Dedifferentiated amniotic fluid mesenchymal stem cell (primary cell): ENCODE measurements around the gene CTXN1.
"Not testable (repeated sequence)": the region's sequence is repeated elsewhere in the genome, so short reads cannot be mapped to it uniquely, and the experiment has no call there.

ENCODE experiments used
- DNase-seq: peaks from one replicate; pipeline ENCODE4 v3.0.0-alpha.2; 2016; ENCODE audit errors: extremely low spot score

CTXN1 gene

GRCh38 chr19:7900401-7900870 lies 25.5 kb downstream of the CTXN1 start:
- DNase-seq: no peak

- no peak for DNase-seq
These were observed 26.1 kb downstream of the CTXN1 start for GRCh38 chr19:7899751-7900378.

GRCh38 chr19:7898967-7899366 lies 27.0 kb downstream of the CTXN1 start:
- DNase-seq: no peak

- no peak for DNase-seq
These were observed 28.6 kb downstream of the CTXN1 start for GRCh38 chr19:7897292-7897691.

- DNase-seq: no peak
These were observed 30.4 kb downstream of the CTXN1 start for GRCh38 chr19:7895565-7895964.

GRCh38 chr19:7894612-7895309 lies 31.2 kb downstream of the CTXN1 start:
- DNase-seq: no peak

- DNase-seq: not testable (repeated sequence)
These were observed 32.4 kb downstream of the CTXN1 start for GRCh38 chr19:7893362-7894101.

GRCh38 chr19:7888826-7889217 lies 37.1 kb downstream of the CTXN1 start:
- DNase-seq: no peak

- peak; percentile 28 for DNase-seq
These were observed 37.6 kb downstream of the CTXN1 start, which contains the start of gene LRRC8E for GRCh38 chr19:7888145-7888825. TSS of gene LRRC8E (plus strand) at chr19:7888510. CDS start at chr19:7895604, 7,094 bp downstream.

GRCh38 chr19:7887408-7888144 lies 38.4 kb downstream of the CTXN1 start:
- DNase-seq: no peak

- DNase-seq: no peak
These were observed 40.1 kb downstream of the CTXN1 start for GRCh38 chr19:7885818-7886217.

GRCh38 chr19:7883796-7884570 lies 42.0 kb downstream of the CTXN1 start:
- no peak for DNase-seq

GRCh38 chr19:7883105-7883504 lies 42.8 kb downstream of the CTXN1 start:
- DNase-seq: no peak

GRCh38 chr19:7881910-7882309 lies 44.0 kb downstream of the CTXN1 start:
- DNase-seq: no peak

GRCh38 chr19:7879836-7880235 lies 46.1 kb downstream of the CTXN1 start:
- DNase-seq: no peak

GRCh38 chr19:7879111-7879807 lies 46.7 kb downstream of the CTXN1 start:
- no peak for DNase-seq

GRCh38 chr19:7877249-7877836 lies 48.6 kb downstream of the CTXN1 start:
- no peak for DNase-seq

- no peak for DNase-seq
These were observed 51.0 kb downstream of the CTXN1 start for GRCh38 chr19:7874897-7875273.
